ENCODE measurements around the gene MAGEA11.
"Not testable (repeated sequence)": the region's sequence is repeated elsewhere in the genome, so short reads cannot be mapped to it uniquely, and the experiment has no call there.

The MAGEA11 gene

DNA sequence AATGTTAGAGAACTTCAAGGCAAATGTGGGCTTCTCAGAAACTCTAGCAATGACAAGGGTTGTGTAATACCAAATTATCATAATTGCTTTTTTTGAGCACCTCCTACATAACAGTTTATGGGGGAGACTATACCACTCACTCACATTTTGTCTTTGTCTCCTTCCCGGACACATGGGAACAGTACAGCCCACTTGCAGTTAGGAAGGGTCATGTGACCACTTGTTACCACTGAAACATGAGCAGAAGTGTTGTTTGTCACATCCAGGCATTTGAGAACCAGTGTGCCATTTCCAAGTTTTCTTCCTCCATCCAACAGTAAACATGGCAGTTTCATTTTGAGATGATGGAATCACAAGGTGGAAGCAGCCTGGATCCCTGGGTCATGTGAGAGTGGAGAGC, 6.9 kb downstream of the MAGEA11 start:
- DNase-seq: no peak

- no peak for DNase-seq
Observed at GRCh38 chrX:149720021-149720689, 8.3 kb downstream of the MAGEA11 start.

DNA sequence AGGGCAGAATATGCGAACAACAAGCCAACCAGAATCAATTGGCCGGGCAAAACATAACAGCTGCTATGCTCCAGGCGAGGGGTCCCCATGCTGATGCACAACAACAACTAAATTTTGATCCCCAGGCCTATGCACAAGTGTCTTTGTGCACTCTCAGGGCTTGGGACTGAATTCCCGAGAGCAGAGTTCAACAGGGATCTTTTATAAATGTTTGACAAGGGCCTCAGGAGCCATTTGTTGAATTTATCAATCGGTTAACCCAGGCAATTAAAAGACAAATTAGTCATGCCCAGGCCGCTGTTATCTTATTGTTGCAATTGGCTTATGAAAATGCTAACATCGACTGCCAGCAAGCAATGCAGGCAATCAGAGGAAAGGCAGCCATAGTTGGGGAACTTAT, 9.4 kb downstream of the MAGEA11 start:
- DNase-seq: not testable (repeated sequence)

GRCh38 chrX:149721778-149722177, 9.9 kb downstream of the MAGEA11 start:
- no peak for DNase-seq

DNA sequence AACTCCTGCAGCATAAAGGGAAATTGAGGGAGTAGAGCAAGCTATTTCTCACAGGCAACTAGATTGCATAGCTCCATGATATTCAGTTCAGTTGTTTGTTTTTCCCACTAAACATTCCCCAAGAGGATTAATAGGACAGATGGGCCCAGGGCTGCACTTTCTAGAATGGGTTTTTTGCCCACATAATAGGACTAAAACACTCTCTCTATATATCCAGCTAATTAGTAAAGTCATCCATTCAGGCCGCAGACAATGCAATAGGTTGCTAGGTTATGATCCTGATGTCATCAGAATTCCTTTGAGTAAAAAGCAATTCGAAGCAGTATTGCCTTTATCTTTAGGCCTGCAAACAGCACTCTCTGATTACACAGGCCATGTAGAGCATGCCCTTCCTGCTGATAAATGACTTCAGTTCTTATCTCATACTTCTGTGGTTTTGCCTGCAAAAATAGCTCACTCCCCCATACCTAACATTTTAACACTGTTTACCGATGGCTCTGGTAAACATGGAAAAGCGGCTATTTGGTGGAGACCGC, 11.8 kb downstream of the MAGEA11 start:
- DNase-seq: not testable (repeated sequence)

DNA sequence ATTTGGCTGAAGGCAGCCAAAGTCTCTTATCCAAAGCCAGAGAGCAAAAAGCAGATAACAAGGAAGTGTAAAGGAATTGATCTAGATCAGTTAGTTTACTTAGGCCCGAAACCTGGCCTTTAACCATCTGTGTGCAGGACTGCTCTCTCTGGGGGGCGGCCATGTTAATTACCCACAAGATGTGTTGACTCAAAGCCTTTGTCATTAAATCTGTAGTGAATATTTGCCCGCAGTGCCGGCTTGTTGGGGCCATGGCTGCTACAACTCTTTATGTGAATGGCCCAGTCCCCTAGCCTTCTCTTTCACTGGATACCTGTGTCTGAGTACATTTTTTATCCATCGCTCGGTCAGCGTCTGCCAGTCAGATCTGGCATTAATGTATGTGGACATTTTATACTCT, 15.4 kb downstream of the MAGEA11 start:
- DNase-seq: not testable (repeated sequence)

GRCh38 chrX:149742269-149742668, 30.4 kb downstream of the MAGEA11 start:
- not testable (repeated sequence) for DNase-seq

DNA sequence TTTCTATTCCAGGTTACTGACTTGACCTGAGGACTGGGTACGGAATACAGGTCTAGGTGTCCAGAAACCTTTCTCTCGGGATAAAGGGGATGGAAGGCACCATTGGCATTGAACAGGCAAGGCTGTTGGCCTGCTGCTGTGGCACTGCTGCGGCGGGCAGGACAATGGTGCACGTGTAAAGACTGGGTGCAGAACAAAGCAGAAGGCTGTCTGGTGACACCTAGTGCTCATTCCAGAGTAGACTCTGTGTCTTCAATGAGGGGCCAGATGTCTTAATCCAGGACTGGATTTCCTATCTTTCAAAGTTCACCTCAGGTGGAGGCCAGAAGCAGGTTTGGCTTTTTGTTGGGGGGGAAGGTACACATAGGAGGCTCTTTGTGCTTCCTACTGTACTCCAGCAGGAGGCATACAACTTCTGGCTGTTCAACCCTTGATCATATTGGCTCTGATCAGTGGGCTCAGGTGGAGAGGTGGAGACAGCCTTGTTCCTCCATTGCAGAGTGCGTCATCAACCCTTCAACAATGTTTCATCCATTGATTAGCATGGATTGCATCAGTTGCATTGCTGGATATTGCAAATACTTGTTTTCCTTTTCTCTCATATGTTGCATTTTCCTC, 34.6 kb downstream of the MAGEA11 start:
- not testable (repeated sequence) for DNase-seq

DNA sequence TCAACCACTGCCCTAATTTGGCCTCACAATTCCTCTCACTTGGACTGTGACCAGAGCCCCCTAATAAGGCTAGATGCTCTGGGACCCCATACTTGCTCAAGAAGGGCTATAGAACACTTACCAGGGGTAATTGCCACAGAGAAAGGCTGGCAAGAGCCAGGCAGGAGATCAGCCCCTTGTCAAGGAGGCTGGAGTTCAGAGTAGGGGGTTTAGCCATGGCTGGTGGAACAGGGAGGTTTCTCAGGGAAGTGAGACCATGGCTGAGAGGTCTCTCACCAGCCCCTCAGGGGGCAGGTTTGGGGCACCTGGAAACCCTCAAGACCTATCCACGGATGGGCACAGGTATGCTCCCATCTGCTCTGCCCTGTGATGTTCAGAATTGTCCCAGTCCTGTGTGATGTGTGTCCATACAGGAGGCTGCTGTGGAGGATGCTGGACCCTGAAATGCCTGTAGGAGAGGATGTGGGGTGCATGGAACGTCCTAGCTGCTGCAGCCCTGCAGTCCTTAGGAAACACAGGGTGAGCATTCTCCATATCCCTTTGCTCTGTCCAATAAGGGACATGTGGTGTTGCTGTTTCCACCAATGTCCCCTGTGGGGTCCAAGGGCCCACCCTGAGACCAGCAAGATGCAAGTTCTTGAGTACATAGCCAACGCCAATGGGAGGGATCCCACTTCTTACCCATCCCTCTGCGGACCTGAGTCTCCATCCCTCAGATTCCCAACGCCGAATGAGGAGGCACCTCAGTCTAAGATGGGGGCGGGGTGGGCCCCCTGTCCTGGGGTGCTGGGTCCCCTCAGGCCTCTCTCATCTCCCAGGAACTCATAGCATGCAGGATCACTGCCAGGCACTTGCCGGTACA, 45.6 kb downstream of the MAGEA11 start:
- DNase-seq: no peak

- no peak for DNase-seq
Observed at GRCh38 chrX:149758068-149758714, 46.3 kb downstream of the MAGEA11 start.

GRCh38 chrX:149758715-149759078, 46.8 kb downstream of the MAGEA11 start:
- not testable (repeated sequence) for DNase-seq

- no peak for DNase-seq
Observed at GRCh38 chrX:149759824-149760223, 48.0 kb downstream of the MAGEA11 start.

DNA sequence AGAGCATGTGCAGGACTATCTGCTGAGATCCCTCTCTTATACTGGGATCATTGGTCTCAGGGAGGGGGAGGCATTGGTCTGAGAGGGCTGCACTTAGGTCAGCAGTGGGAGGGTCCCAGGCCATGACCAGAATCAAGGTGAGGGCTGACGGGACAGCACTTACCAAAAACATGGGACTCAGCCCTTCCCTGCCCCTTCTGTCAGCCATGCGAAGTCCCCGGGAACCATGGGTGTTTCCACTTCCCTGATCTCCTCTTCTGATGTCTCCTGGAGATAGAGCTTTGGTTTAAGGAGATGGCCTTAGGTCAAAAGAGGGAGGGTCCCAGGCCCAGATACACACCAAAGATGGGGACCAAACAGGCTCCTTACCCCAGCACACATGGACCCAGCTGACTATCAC, 49.1 kb downstream of the MAGEA11 start:
- no peak for DNase-seq

DNA sequence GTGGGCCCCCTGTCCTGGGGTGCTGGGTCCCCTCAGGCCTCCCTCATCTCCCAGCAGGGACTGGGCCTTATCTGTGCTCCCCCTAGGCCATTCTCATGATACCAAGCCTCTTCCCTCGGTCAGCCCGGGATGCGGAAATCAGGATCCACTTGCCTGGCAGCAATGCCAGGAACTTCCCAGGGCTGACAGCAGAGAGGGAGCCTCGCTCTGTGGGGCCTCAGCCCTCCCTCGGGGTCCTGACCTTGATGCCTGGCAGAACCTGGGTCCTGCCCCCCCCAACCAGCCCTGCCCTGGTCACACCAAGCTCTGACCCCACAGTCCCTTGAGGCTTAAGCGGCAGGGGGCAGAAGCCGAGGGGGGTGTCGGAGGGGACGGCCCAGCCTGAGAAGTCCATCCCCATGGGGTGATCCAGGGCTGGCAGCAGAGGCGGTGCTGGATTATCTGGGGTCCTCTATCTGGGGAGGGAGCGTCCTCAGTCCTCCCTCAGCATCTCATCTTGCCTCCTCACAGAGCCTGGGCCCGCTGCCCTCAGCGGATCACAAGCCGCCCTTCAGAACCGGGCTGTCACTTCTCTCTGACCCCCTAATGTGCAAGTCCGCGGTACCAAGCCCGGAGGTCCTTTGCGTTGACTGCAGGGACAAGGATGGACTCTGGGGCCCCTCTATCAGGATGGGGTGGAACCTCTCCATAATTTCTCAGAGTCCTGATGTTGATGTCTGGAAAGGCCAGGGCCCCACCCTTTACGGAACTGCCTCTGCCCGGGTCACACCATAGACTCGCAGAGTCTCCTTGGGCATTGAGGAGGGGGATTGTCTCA, 50.2 kb downstream of the MAGEA11 start:
- not testable (repeated sequence) for DNase-seq

GRCh38 chrX:149762696-149763614, 51.1 kb downstream of the MAGEA11 start:
- DNase-seq: no peak
